ELF-1 (cell line): ENCODE measurements around the gene TBC1D10A.
"Not testable (repeated sequence)": the region's sequence is repeated elsewhere in the genome, so short reads cannot be mapped to it uniquely, and the experiment has no call there.

Experiments
- DNase-seq: peaks from one replicate; pipeline ENCODE4 v3.0.0-alpha.2; 2016; ENCODE audit warnings: low read depth, low spot score

The TBC1D10A gene

GRCh38 chr22:30347255-30347892 lies 20.6 kb upstream of the TBC1D10A start:
- DNase-seq, result no peak

GRCh38 chr22:30344447-30345200 lies 17.9 kb upstream of the TBC1D10A start:
- no peak for DNase-seq

- no peak for DNase-seq
Observed at GRCh38 chr22:30340911-30341685, 14.4 kb upstream of the TBC1D10A start.

- DNase-seq, result no peak
Observed at GRCh38 chr22:30338802-30339201, 12.1 kb upstream of the TBC1D10A start.

GRCh38 chr22:30338341-30338740 lies 11.6 kb upstream of the TBC1D10A start:
- DNase-seq, result not testable (repeated sequence)

- DNase-seq, result no peak
Observed at GRCh38 chr22:30337461-30337778, 10.7 kb upstream of the TBC1D10A start.

GRCh38 chr22:30336752-30337460 lies 10.2 kb upstream of the TBC1D10A start:
- no peak for DNase-seq

GRCh38 chr22:30335236-30335635 lies 8.5 kb upstream of the TBC1D10A start:
- no peak for DNase-seq

- no peak for DNase-seq
Observed at GRCh38 chr22:30334646-30335045, 7.9 kb upstream of the TBC1D10A start.

GRCh38 chr22:30333707-30334087 lies 7.0 kb upstream of the TBC1D10A start:
- no peak for DNase-seq

GRCh38 chr22:30332994-30333706 lies 6.4 kb upstream of the TBC1D10A start:
- DNase-seq, result no peak

- no peak for DNase-seq
Observed at GRCh38 chr22:30332551-30332950, 5.8 kb upstream of the TBC1D10A start.

GRCh38 chr22:30328466-30329049 lies 1.8 kb upstream of the TBC1D10A start:
- peak; percentile 77 for DNase-seq

- DNase-seq, result peak; percentile 12
Observed at GRCh38 chr22:30327864-30328345, 1.2 kb upstream of the TBC1D10A start.

GRCh38 chr22:30326255-30326705 lies 461 bp downstream of the TBC1D10A start:
- DNase-seq, result no peak

- DNase-seq, result peak; percentile 5
Observed at GRCh38 chr22:30325724-30326254, 952 bp downstream of the TBC1D10A start.

GRCh38 chr22:30325065-30325720 lies 1.5 kb downstream of the TBC1D10A start:
- DNase-seq, result peak; percentile 62

GRCh38 chr22:30324014-30324730 lies 2.6 kb downstream of the TBC1D10A start:
- no peak for DNase-seq

GRCh38 chr22:30323246-30323645 lies 3.5 kb downstream of the TBC1D10A start:
- DNase-seq, result no peak
